ENCODE results near the gene ZNF333.

- TF ChIP-seq, protein P1, sequence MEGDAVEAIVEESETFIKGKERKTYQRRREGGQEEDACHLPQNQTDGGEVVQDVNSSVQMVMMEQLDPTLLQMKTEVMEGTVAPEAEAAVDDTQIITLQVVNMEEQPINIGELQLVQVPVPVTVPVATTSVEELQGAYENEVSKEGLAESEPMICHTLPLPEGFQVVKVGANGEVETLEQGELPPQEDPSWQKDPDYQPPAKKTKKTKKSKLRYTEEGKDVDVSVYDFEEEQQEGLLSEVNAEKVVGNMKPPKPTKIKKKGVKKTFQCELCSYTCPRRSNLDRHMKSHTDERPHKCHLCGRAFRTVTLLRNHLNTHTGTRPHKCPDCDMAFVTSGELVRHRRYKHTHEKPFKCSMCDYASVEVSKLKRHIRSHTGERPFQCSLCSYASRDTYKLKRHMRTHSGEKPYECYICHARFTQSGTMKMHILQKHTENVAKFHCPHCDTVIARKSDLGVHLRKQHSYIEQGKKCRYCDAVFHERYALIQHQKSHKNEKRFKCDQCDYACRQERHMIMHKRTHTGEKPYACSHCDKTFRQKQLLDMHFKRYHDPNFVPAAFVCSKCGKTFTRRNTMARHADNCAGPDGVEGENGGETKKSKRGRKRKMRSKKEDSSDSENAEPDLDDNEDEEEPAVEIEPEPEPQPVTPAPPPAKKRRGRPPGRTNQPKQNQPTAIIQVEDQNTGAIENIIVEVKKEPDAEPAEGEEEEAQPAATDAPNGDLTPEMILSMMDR (IDR thresholded peaks at IDR 0.05): no peak
- TF ChIP-seq POLR2AphosphoS5 (IDR thresholded peaks at IDR 0.05): no peak
- no peak for TF ChIP-seq POLR2A (IDR thresholded peaks at IDR 0.05)
Measured at GRCh38 chr19:14775869-14776586, 86.2 kb downstream of the ZNF333 start.

All from prostate gland (tissue), 2 donors.